ENCODE data around the gene AKR1C2.

- TF ChIP-seq CTCF (IDR thresholded peaks at IDR 0.05) (no peak), POLR2A (IDR thresholded peaks at IDR 0.05) (no peak)
Measured at GRCh38 chr10:4947635-4948596, 55.7 kb downstream of the AKR1C2 start.

All from adrenal gland (tissue), 5 donors.